IMR-90 (cell line): Measurements from ENCODE around the gene CTBP2. TPM values are rescaled to one million over a fixed set of nuclear protein-coding genes. Genes with fewer than 3 reads are reported as not detected.

Experiments
- ATAC-seq: fragments of 200-7000 bp; cut with Tn5 transposase; 2 replicates; pipeline ENCODE4 v1.9.1; 2020; ENCODE audit warnings: low read depth, mild to moderate bottlenecking, moderate library complexity
- BruUV-seq: library from RNA; stranded (reverse); fragments of 400-500 nt; replicated peaks from 2 replicates; lab custom pipeline; 2021; lab: Mats Ljungman, UMichigan
- CTCF ChIA-PET: fragments of 300-600 bp; formaldehyde crosslinking; extraction: SDS; loops from one replicate; lab custom pipeline; 2021; ENCODE audit warnings: antibody characterized with exemption; lab: Yijun Ruan, JAX
- POLR2A ChIA-PET: fragments of 300-600 bp; sonication (Branson Sonifier 250); formaldehyde crosslinking; loops from one replicate; lab custom pipeline; 2022; ENCODE audit warnings: antibody characterized with exemption; ENCODE audit not compliant: unreplicated experiment; lab: Charles Lee
- DNase-seq: peaks from one replicate; pipeline ENCODE4 v3.0.0; 2013
- H2AFZ ChIP-seq: replicated peaks from 2 replicates; pipeline ENCODE3; 2013; ENCODE audit warnings: low read length, mild to moderate bottlenecking; ENCODE audit not compliant: poor library complexity
- H2AK5ac ChIP-seq: 2 replicates; pipeline ENCODE4 v1.6.1; 2013; ENCODE audit warnings: low read depth, low read length, inconsistent platforms
- H2AK9ac ChIP-seq: replicated peaks from 2 replicates; pipeline ENCODE3; 2013; ENCODE audit warnings: mild to moderate bottlenecking, low read depth, low read length, moderate library complexity; ENCODE audit not compliant: poor library complexity
- H2BK120ac ChIP-seq: 2 replicates; pipeline ENCODE4 v1.6.1; 2013; ENCODE audit warnings: low read depth, low read length, inconsistent platforms
- H2BK15ac ChIP-seq: 3 replicates; pipeline ENCODE4 v1.6.1; 2013; ENCODE audit warnings: low read depth, low read length, inconsistent platforms
- H2BK20ac ChIP-seq: 2 replicates; pipeline ENCODE4 v1.6.1; 2013; ENCODE audit warnings: low read depth, mild to moderate bottlenecking, inconsistent platforms, low read length, moderate library complexity
- H2BK5ac ChIP-seq: 2 replicates; pipeline ENCODE4 v1.6.1; 2013; ENCODE audit warnings: mild to moderate bottlenecking, low read depth, low read length, inconsistent platforms; ENCODE audit not compliant: poor library complexity, severe bottlenecking
- H3K14ac ChIP-seq: replicated peaks from 2 replicates; pipeline ENCODE4 v1.6.1; 2013; ENCODE audit warnings: low read depth, low read length, inconsistent platforms
- H3K18ac ChIP-seq: 2 replicates; pipeline ENCODE4 v1.6.1; 2013; ENCODE audit warnings: low read depth, low read length, control low read depth
- H3K23ac ChIP-seq: 2 replicates; pipeline ENCODE4 v1.6.1; 2013; ENCODE audit warnings: low read depth, low read length, inconsistent platforms
- H3K27ac ChIP-seq: 2 replicates; pipeline ENCODE4 v1.5.1; 2013; ENCODE audit warnings: mild to moderate bottlenecking, control low read depth, low read length; ENCODE audit not compliant: insufficient read depth
- H3K27me3 ChIP-seq: 2 replicates; pipeline ENCODE4 v1.6.1; 2013; ENCODE audit warnings: low read length; ENCODE audit not compliant: control insufficient read depth, insufficient read depth
- H3K36me3 ChIP-seq: 2 replicates; pipeline ENCODE4 v1.6.1; 2013; ENCODE audit warnings: low read length, mixed read lengths; ENCODE audit not compliant: control insufficient read depth, insufficient read depth
- H3K4ac ChIP-seq: 2 replicates; pipeline ENCODE4 v1.6.1; 2013; ENCODE audit warnings: low read depth, low read length, inconsistent platforms
- H3K4me1 ChIP-seq: 2 replicates; pipeline ENCODE4 v1.6.1; 2013; ENCODE audit warnings: low read length, mixed read lengths; ENCODE audit not compliant: control insufficient read depth, insufficient read depth
- H3K4me2 ChIP-seq: 2 replicates; pipeline ENCODE4 v1.6.1; 2013; ENCODE audit warnings: low read depth, mild to moderate bottlenecking, control low read depth, low read length, moderate library complexity
- H3K4me3 ChIP-seq: 2 replicates; pipeline ENCODE4 v1.5.1; 2013; ENCODE audit warnings: low read depth, mild to moderate bottlenecking, control low read depth, low read length, moderate library complexity; ENCODE audit not compliant: insufficient read depth
- H3K56ac ChIP-seq: 2 replicates; pipeline ENCODE4 v1.6.1; 2013; ENCODE audit warnings: low read length, inconsistent platforms; ENCODE audit not compliant: insufficient read depth; ENCODE audit errors: extremely low read depth
- H3K79me1 ChIP-seq, 2 experiments: 2 replicates each; pipeline ENCODE4 v1.6.1; 2013; ENCODE audit warnings: low read length in 2 of 2, inconsistent platforms in 1 of 2, low read depth in 1 of 2
- H3K9ac ChIP-seq: 2 replicates; pipeline ENCODE4 v1.6.1; 2013; ENCODE audit warnings: low read depth, low read length, control low read depth
- H3K9me1 ChIP-seq: 2 replicates; pipeline ENCODE4 v1.6.1; 2013; ENCODE audit warnings: low read length, inconsistent platforms; ENCODE audit not compliant: insufficient read depth
- H3K9me3 ChIP-seq: 2 replicates; pipeline ENCODE4 v1.6.1; 2013; ENCODE audit warnings: low read length; ENCODE audit not compliant: control insufficient read depth, insufficient read depth
- H4K20me1 ChIP-seq: 2 replicates; pipeline ENCODE4 v1.6.1; 2013; ENCODE audit warnings: low read length, inconsistent platforms; ENCODE audit not compliant: insufficient read depth
- H4K5ac ChIP-seq: 2 replicates; pipeline ENCODE4 v1.6.1; 2013; ENCODE audit warnings: mild to moderate bottlenecking, low read depth, low read length, control low read depth
- H4K8ac ChIP-seq, 2 experiments: 2 replicates each; pipeline ENCODE4 v1.6.1; 2013; ENCODE audit warnings: low read depth in 2 of 2, low read length in 2 of 2, control low read depth in 1 of 2, inconsistent platforms in 1 of 2
- H4K91ac ChIP-seq: 2 replicates; pipeline ENCODE4 v1.6.1; 2013; ENCODE audit warnings: low read depth, low read length, inconsistent platforms; ENCODE audit not compliant: insufficient read depth
- MAZ ChIP-seq: IDR thresholded peaks from 2 replicates; pipeline ENCODE4 v1.6.1; 2012; ENCODE audit warnings: low read depth, mild to moderate bottlenecking, low read length, improper control_type of control experiment, moderate library complexity, borderline replicate concordance
- RCOR1 ChIP-seq: IDR thresholded peaks from 2 replicates; pipeline ENCODE4 v1.6.1; 2012; ENCODE audit warnings: mild to moderate bottlenecking, low read length, improper control_type of control experiment; ENCODE audit not compliant: insufficient replicate concordance
- WGBS, 2 experiments: methylation state at CpG; one replicate each; pipeline versions ENCODE4 v1.1.5 to v1.1.7; 2013; ENCODE audit warnings: missing lambda C conversion rate in 2 of 2; ENCODE audit not compliant: insufficient read length in 1 of 2; ENCODE audit errors: extremely low coverage in 2 of 2; 5-methylcytosine and 5-hydroxymethylcytosine counted together
- dilution Hi-C: fragments of 300-500 bp; cut with HindIII; formaldehyde crosslinking; loops from one replicate; pipeline ENCODE4 v1.14.3; 2018; ENCODE audit warnings: low sequenced_read_pairs; ENCODE audit not compliant: unreplicated experiment
- in situ Hi-C: fragments of 300-500 bp; cut with MboI; formaldehyde crosslinking; loops from 3 replicates; pipeline ENCODE4 v1.14.3; 2019; ENCODE audit warnings: low sequenced_read_pairs, inconsistent platforms, mixed read lengths
- intact Hi-C: fragments of 100-400 bp; cut with micrococcal nuclease; formaldehyde crosslinking; loops from 2 replicates; pipeline ENCODE4 v1.10.0; 2022
- polyA plus RNA-seq, 3 experiments: library from polyadenylated mRNA; depleted of rRNA; stranded (reverse); fragments of >200 nt; gene quantifications; 2 replicates each; pipeline ENCODE4 v1.2.3, GENCODE V29; 2012; ENCODE audit warnings: low replicate concordance in 1 of 3
- total RNA-seq: library from RNA; depleted of rRNA; stranded (reverse); fragments of >200 nt; gene quantifications from 2 replicates; pipeline ENCODE4 v1.2.3, GENCODE V29; 2012

CTBP2 gene
- total and polyA plus RNA-seq, 2 of the 4 experiments (the other 2 are of a cell fraction) = 81.0 to 86.6 TPM

- H4K91ac ChIP-seq = peak overlapping the region; percentile 31
- peak overlapping the region; percentile 21; the same call in 1 of the 2 replicates for H4K5ac ChIP-seq
- no TSS peak for BruUV-seq
- H4K8ac ChIP-seq = peak overlapping the region; percentile 62 to 83; a peak in 3 of 4 replicates
- peak overlapping the region; percentile 78 for H3K4me2 ChIP-seq
- TF ChIP-seq RCOR1 (no peak), MAZ (no peak)
- DNase-seq (no peak), ATAC-seq (no peak; the same call in 1 of the 2 replicates)
- peak overlapping the region; percentile 81 for H2BK5ac ChIP-seq
- peaks cover 6% of the 10 kb centered on the region; the same call in 1 of the 2 replicates for H3K4me1 ChIP-seq
- no peaks in the 10 kb centered on the region; a peak in 2 of 4 replicates for H3K79me1 ChIP-seq
- H2AK5ac ChIP-seq = no peak overlapping the region
- peak overlapping the region; percentile 23; the same call in 1 of the 2 replicates for H3K18ac ChIP-seq
- H3K56ac ChIP-seq = peak overlapping the region; percentile 63; the same call in 1 of the 2 replicates
- H3K14ac ChIP-seq = peak overlapping the region; percentile 74
- no peak overlapping the region for H2BK15ac ChIP-seq
- H3K9me1 ChIP-seq = peaks cover 3% of the 10 kb centered on the region; the same call in 1 of the 2 replicates
- no peaks in the 10 kb centered on the region for H3K27me3 ChIP-seq
- ChIA-PET POLR2A (no interaction called here), CTCF (interaction anchor here (0.7 kb wide), 1 partner anchor 46 kb away, joined by 3 read pairs; no protein-coding TSS in a partner anchor)
- no peak overlapping the region for H2BK20ac ChIP-seq
- dilution Hi-C loops (no loop called here), intact Hi-C loops (loop anchor here (1.0 to 2.0 kb wide), 3 partner anchors 70 to 539 kb away; no protein-coding TSS in a partner anchor), in situ Hi-C loops (loop anchor here (10.0 kb wide), 2 partner anchors 183 to 543 kb away; no protein-coding TSS in a partner anchor)
- H3K4me3 ChIP-seq = peak overlapping the region; percentile 98
- H3K9me3 ChIP-seq = no peaks in the 10 kb centered on the region
- 2% methylated on average over 9 of the region's 39 CpGs; no CpG with 5 or more reads in 1 of the 2 experiments for WGBS, 2 experiments
- peak overlapping the region; percentile 96 for H2AFZ ChIP-seq
- H3K4ac ChIP-seq = peak overlapping the region; percentile 77
- peaks cover 18% of the 10 kb centered on the region; the same call in 1 of the 2 replicates for H4K20me1 ChIP-seq
- H3K36me3 ChIP-seq = no peaks in the 10 kb centered on the region
- H3K27ac ChIP-seq = peak overlapping the region; percentile 84
- no peak overlapping the region; the same call in 1 of the 2 replicates for H3K23ac ChIP-seq
- H2AK9ac ChIP-seq = peak overlapping the region; percentile 85
- H2BK120ac ChIP-seq = peak overlapping the region; percentile 35; the same call in 1 of the 2 replicates
- peak overlapping the region; percentile 62 for H3K9ac ChIP-seq
Observed at GRCh38 chr10:125161707-125162119, 1.4 kb upstream of the CTBP2 start.
